Measurements from ENCODE around the gene FPGS. TPM values are rescaled to one million over a fixed set of nuclear protein-coding genes. Genes with fewer than 3 reads are reported as not detected.

The FPGS gene
- total and polyA plus RNA-seq, 8 donors: 27.0 to 85.3 (median 38.9) TPM

- intact Hi-C loops (cut with DNase I): no loop called here
- Histone ChIP-seq H3K27ac (peak overlapping the region in 3 of 4 donors; percentile 2 to 50 (median 16)), H3K27me3 (no peaks in the 10 kb centered on the region), H3K36me3 (no peaks in the 10 kb centered on the region), H3K4me3 (peak overlapping the region; percentile 21 to 51 (median 34)), H3K9me3 (no peaks in the 10 kb centered on the region), H3K4me1 (peaks cover 0 to 8% (median 4%) of the 10 kb centered on the region in 3 donors)
- WGBS, 2 donors: 3% methylated on average over 41 to 43 of the region's 43 CpGs
- DNase-seq (peak; percentile 97 to 100 (median 99)), ATAC-seq (peak; percentile 97 to 99 (median 98)), FAIRE-seq (no peak)
- no peak for TF ChIP-seq CTCF (IDR thresholded peaks at IDR 0.05)
Measured at GRCh38 chr9:127770905-127771569, 31.6 kb upstream of the FPGS start.

DNA sequence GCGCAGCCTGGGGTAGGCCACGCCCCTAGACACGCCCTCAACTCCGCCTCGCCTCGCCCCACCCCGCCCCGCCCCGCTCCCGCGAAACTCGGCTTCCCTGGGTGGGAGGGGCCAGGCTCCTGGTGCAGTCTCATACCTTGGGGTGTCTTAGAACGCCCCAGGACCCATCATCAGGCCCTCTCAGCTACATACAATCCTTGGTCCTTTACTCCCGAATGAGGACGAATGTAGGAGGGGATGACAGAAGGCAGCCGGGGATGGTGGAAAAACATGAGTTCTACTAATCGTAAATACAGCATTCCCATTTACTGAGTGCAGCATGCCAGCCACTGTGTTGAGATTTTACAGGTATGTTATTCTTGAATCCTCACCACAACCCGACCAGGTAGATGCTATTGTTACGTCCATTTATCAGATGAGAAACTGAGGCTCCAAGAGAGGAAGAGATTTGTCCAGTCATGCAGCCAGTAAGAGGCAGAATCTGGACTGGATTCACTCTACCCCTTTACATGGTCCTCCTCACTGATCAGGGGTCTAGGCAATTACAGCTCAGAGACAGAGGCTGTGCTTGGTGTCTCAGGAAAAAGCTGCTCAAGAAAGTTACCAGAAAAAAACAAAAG lies 31.0 kb upstream of the FPGS start:
- ATAC-seq: no peak
- no peak for FAIRE-seq
- Histone ChIP-seq H3K27ac (peak overlapping the region in 2 of 4 donors; percentile 2 to 24), H3K27me3 (no peaks in the 10 kb centered on the region), H3K4me3 (peak overlapping the region in 2 of 4 donors; percentile 41 to 51), H3K9me3 (no peaks in the 10 kb centered on the region), H3K36me3 (no peaks in the 10 kb centered on the region), H3K4me1 (peaks cover 0 to 8% (median 4%) of the 10 kb centered on the region in 3 donors)
- DNase-seq: no peak
- no peak for TF ChIP-seq CTCF (IDR thresholded peaks at IDR 0.05)
- 3% methylated on average over 17 to 19 of the region's 19 CpGs for WGBS, 2 donors
- intact Hi-C loops (cut with DNase I): no loop called here

- Histone ChIP-seq H3K27me3 (no peaks in the 10 kb centered on the region), H3K27ac (no peak overlapping the region), H3K4me1 (peaks cover 0 to 8% (median 4%) of the 10 kb centered on the region in 3 donors), H3K4me3 (no peak overlapping the region), H3K9me3 (no peaks in the 10 kb centered on the region), H3K36me3 (no peaks in the 10 kb centered on the region)
- 92 to 97% methylated on average over 5 of the region's 5 CpGs for WGBS, 2 donors
- no peak for DNase-seq
- intact Hi-C loops (cut with DNase I): no loop called here
- no peak for ATAC-seq
- no peak for FAIRE-seq
- no peak for TF ChIP-seq CTCF (IDR thresholded peaks at IDR 0.05)
Measured at GRCh38 chr9:127772603-127773002, 30.1 kb upstream of the FPGS start.

GRCh38 chr9:127773272-127773671 lies 29.4 kb upstream of the FPGS start:
- H3K36me3 ChIP-seq: no peaks in the 10 kb centered on the region
- no peaks in the 10 kb centered on the region for H3K27me3 ChIP-seq
- no peaks in the 10 kb centered on the region for H3K9me3 ChIP-seq
- H3K4me1 ChIP-seq: peaks cover 0 to 8% (median 4%) of the 10 kb centered on the region in 3 donors
- 75 to 83% methylated on average over 3 of the region's 3 CpGs for WGBS, 2 donors
- DNase-seq: no peak
- FAIRE-seq: no peak
- H3K27ac ChIP-seq: no peak overlapping the region
- no peak for TF ChIP-seq CTCF (IDR thresholded peaks at IDR 0.05)
- ATAC-seq: no peak
- no peak overlapping the region for H3K4me3 ChIP-seq
- intact Hi-C loops (cut with DNase I): no loop called here

DNA sequence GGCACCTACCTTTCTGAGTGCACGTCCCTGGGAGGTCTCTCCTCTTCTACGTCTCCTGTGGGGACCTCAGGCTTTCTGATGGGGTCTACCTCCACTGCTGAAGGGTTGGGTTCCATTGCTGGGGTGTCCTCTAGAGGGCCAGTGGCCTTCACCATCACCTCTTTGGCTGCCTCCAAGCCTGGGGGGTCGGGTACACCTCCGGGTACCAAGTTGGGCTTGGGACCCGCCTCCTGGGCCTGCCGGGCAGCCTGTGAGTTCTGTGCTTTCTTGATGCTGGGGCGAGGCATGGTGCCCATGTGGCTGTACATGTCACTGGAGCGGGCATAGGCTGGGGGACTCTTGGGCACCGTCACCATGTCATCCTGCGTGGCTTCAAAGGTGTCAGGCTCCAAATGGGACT lies 28.7 kb upstream of the FPGS start:
- Histone ChIP-seq H3K27ac (no peak overlapping the region), H3K4me3 (no peak overlapping the region), H3K36me3 (no peaks in the 10 kb centered on the region), H3K9me3 (no peaks in the 10 kb centered on the region), H3K27me3 (no peaks in the 10 kb centered on the region), H3K4me1 (peaks cover 0 to 8% (median 4%) of the 10 kb centered on the region in 3 donors)
- FAIRE-seq (no peak), DNase-seq (peak in 1 of 6 donors; percentile 41), ATAC-seq (no peak)
- intact Hi-C loops (cut with DNase I): no loop called here
- WGBS, 2 donors: 79% methylated on average over 10 of the region's 10 CpGs
- TF ChIP-seq CTCF (IDR thresholded peaks at IDR 0.05): no peak
